Subcutaneous adipose tissue (tissue), 4 donors: ENCODE data around the gene KRT72. TPM values are rescaled to one million over a fixed set of nuclear protein-coding genes. Genes with fewer than 3 reads are reported as not detected.

Source experiments
- CTCF ChIP-seq: fragments of 450-650 bp; IDR thresholded peaks from one replicate; pipeline ENCODE4 v1.5.1; 2016; ENCODE audit warnings: low read depth, mild to moderate bottlenecking, control low read depth, antibody characterized with exemption, moderate library complexity
- total RNA-seq, 4 donors: library from RNA; depleted of rRNA; stranded (reverse); fragments of >200 nt; gene quantifications; one replicate each; pipeline ENCODE4 v1.1.0, GENCODE V29; 2016

The KRT72 gene
- total RNA-seq, 4 donors from 2014 or later: not detected

GRCh38 chr12:52645120-52645761 is 44.0 kb upstream of the KRT72 start:
- TF ChIP-seq CTCF: no peak

GRCh38 chr12:52644078-52644415 is 42.8 kb upstream of the KRT72 start:
- no peak for TF ChIP-seq CTCF

GRCh38 chr12:52643233-52644077 is 42.2 kb upstream of the KRT72 start:
- no peak for TF ChIP-seq CTCF

GRCh38 chr12:52641468-52641867 is 40.2 kb upstream of the KRT72 start:
- TF ChIP-seq CTCF: no peak

GRCh38 chr12:52637299-52637698 is 36.0 kb upstream of the KRT72 start:
- TF ChIP-seq CTCF: no peak

GRCh38 chr12:52636592-52637258 is 35.5 kb upstream of the KRT72 start:
- TF ChIP-seq CTCF: no peak

GRCh38 chr12:52636189-52636588 is 34.9 kb upstream of the KRT72 start:
- no peak for TF ChIP-seq CTCF
